HCT116 (cell line): Measurements from ENCODE around the gene SMC4.

Source experiments
- CTCF ChIP-seq, 3 experiments: fragments of 200-600 bp in 1 of 3; sonication (generic) in 1 of 3; IDR thresholded peaks in 2 of 3; conservative IDR thresholded peaks in 1 of 3; 2 replicates each; pipeline ENCODE4 v1.5.1; 2012 to 2017; ENCODE audit warnings: low read depth in 2 of 3, low read length in 2 of 3, antibody characterized with exemption in 1 of 3, borderline replicate concordance in 1 of 3, control low read depth in 1 of 3, mild to moderate bottlenecking in 1 of 3, mixed read lengths in 1 of 3, mixed run types in 1 of 3, moderate library complexity in 1 of 3; ENCODE audit not compliant: insufficient read depth in 1 of 3
- EZH2 ChIP-seq: fragments of 200-600 bp; sonication (generic); IDR thresholded peaks from 2 replicates; pipeline ENCODE4 v1.6.1; 2017; ENCODE audit warnings: antibody characterized with exemption, mixed run types
- POLR2A ChIP-seq: IDR thresholded peaks from 2 replicates; pipeline ENCODE4 v1.7.0; 2011; ENCODE audit warnings: borderline replicate concordance; ENCODE audit not compliant: insufficient read depth, insufficient read length; ENCODE audit errors: extremely low read depth
- SIN3A ChIP-seq: IDR thresholded peaks from 2 replicates; pipeline ENCODE4 v1.6.1; 2012; ENCODE audit warnings: low read depth
- TCF7L2 ChIP-seq: IDR thresholded peaks from 2 replicates; pipeline ENCODE4 v1.7.0; 2011; ENCODE audit warnings: borderline replicate concordance, inconsistent platforms; ENCODE audit not compliant: insufficient read depth, insufficient read length; ENCODE audit errors: extremely low read depth

GRCh38 chr3:160459450-160459970 is 60.1 kb downstream of the SMC4 start:
- no peak for TF ChIP-seq POLR2A
- no peak for TF ChIP-seq TCF7L2
- no peak for TF ChIP-seq CTCF (IDR thresholded peaks at IDR 0.05 in 2 of 3, conservative IDR thresholded peaks at IDR 0.05 in 1 of 3; ENCODE audit: borderline replicate concordance in 1 of 3, insufficient read depth in 1 of 3, low read depth in 2 of 3, low read length in 2 of 3)
- no peak for TF ChIP-seq EZH2
- TF ChIP-seq SIN3A = no peak
